ENCODE measurements around the gene XXYLT1.

XXYLT1 gene

GRCh38 chr3:195209083-195209846 is 61.7 kb downstream of the XXYLT1 start:
- DNase-seq (ENCODE audit: low read depth in 1 of 2, low spot score in 1 of 2) = no peak

DNA sequence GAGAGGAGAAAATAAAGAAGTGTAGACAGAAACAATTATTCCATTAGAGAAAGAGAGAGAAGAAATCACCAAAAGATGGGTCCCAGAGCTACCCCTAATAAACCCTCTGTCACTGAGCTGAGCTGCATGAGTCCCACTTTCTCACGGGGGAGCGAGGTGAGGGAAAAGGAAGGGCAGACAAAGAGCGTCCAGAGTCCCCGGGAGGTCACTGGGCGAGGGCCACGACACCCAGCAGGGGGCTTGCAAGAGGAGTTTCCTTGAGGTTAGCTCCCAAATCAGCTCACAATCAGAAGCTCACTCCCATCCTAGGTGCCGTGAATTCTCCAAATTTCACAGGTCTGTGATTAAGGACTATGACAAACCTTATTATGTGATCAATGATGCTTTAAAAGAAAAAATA is 62.3 kb downstream of the XXYLT1 start:
- DNase-seq (ENCODE audit: low read depth in 1 of 2, low spot score in 1 of 2) = no peak

DNA sequence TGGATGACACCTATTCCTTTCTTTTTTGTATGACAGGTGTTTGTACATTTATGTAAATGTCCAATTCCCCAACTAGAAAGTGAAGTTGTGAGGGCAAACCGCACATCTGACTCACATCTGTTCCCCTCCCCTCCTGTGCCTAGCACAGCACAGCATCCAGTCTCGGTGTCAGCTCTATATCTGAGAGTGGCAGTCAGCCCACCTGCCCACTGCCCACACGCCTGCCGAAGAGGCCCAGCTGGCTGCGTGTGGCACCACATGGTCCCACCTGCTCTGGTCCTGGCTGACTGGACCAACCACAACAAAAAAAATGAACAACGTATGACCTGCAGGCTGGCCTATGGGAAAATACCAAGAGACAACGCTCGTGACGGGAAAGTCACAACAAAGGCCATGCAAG is 62.8 kb downstream of the XXYLT1 start:
- no peak for DNase-seq (ENCODE audit: low read depth in 1 of 2, low spot score in 1 of 2)

GRCh38 chr3:195207731-195208130 is 63.2 kb downstream of the XXYLT1 start:
- no peak for DNase-seq (ENCODE audit: low read depth in 1 of 2, low spot score in 1 of 2)

DNA sequence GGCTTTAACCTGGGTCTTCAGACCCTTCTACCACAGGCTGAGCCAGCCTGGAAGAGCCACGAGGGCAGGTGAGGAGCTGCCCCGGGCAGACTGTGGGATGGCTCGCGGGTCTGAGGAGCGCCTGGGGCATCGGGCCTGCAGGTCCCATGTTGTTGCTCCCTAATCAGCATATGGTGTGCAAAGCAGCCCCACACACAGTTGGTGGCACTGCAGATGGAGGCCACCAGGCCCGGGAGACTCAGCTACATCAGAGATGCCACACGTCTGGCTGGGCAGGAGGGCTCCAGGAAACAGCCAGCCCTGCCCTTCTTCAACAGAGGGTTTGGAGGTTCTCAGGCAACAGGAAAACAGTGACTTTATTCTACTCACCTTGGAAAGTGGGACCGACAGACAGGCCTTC is 63.9 kb downstream of the XXYLT1 start:
- DNase-seq (ENCODE audit: low read depth in 1 of 2, low spot score in 1 of 2) = no peak

DNA sequence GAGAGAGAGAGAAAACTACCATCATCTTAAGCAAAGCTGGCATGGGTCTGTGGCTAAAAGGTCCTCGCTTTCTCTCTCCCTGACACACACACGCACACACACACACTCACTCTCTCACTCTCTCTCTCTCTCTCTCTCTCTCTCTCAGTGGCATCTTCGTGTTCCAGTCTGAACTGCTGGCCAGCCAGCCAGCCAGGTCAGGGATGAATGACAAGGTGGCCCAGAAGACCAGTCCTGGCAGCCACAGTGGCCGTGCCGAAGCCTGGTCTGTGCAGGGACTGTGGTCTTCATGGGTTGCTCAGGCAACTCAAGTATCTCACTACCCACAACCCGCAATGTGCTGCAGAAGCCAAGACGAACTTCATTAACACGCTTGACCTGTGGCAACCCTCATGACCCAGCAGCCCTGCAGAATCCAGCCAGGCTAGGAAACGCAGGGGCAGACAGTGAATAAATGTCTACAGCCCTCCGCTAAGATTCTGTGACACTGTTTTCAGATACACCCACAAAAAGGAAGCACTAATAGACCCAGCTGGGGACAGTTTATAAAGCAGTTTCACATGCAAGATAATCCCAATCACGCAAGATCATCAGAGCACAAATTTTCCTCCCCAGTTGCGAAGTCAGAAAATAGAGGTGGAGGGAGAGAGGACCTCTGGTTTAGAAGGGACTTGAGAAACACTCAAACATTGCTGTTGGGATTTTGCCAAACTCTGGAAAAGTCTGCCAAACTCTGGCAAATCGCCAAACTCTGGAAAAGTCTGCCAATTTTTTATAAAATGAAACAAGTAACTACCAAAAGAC is 66.4 kb downstream of the XXYLT1 start:
- DNase-seq (ENCODE audit: low read depth in 1 of 2, low spot score in 1 of 2) = no peak

DNA sequence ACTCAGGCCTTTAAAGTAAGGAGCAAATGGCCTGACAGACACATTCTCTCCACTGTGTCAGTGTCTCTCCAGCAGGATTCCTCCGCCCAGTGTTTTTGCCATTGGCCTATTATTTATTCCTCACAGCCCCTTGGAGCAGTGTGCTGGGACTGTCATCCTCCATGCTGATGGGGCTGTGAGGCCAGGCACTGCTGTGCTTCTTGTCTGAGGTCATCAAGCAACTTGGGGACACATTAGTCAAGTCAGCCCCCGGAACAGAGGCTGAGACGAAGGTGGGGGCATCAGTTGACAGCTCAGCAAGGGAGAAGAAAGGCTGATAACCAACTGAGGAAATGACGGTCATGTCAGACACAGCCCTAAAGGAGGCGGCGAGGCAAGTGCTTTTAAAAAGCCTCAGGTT is 67.4 kb downstream of the XXYLT1 start:
- no peak for DNase-seq (ENCODE audit: low read depth in 1 of 2, low spot score in 1 of 2)

DNA sequence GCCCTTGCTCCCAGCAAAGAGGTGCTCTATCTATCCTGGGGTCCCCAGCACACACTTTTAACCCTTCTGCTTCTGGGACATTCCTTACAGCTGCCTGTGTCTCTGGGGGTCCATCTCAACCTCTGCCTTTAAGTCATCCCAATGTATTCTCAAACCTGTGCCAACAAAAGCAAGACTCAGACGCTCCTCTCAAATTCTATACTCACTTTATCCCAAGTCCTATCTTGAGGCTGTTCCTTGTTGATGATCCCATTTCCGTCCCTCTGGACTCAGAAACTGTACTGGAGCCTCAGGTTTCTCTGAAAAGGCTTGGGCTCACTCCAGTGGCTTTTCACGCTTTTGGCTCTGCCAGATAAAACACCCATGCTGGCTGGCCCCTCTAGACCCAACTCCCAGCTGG is 69.7 kb downstream of the XXYLT1 start:
- DNase-seq (ENCODE audit: low read depth in 1 of 2, low spot score in 1 of 2) = no peak

DNA sequence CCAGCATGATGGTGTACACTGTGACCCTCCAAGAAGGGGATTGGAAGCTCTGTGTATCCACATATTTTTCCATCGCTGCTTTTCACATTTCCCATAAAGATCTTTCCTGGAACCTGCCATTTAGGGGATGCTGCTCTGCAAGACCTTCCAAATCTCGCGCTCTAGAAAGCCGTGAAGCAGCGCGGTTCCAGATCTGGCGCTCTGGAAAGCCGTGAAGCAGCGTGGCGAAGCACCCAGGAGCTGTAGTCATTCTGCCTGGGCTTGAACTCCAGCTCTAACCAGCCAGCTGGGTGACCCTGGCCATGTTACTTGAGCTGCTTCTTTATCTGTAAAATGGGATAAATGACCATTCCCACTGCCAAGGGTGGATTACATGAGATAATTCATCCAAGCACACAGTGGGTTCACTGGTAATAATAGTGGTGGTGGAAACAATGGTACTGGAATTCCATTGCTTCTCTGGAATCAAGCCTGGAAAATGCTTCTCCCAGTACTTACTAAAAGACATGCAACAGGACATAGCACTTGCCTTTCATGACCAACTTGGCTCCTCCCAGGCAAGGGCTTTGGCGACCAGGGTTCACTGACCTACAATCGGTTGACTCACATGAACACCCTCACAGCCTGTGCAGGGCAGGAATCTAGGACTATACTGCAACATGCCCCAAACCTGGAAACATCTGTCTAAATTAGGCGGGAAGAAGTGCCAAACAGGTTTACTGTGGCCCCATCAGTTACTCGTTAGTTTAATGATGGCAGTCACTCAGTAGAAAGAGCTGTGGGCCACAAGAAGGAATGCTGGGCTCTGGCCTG is 70.7 kb downstream of the XXYLT1 start:
- DNase-seq (ENCODE audit: low read depth in 1 of 2, low spot score in 1 of 2) = no peak

DNA sequence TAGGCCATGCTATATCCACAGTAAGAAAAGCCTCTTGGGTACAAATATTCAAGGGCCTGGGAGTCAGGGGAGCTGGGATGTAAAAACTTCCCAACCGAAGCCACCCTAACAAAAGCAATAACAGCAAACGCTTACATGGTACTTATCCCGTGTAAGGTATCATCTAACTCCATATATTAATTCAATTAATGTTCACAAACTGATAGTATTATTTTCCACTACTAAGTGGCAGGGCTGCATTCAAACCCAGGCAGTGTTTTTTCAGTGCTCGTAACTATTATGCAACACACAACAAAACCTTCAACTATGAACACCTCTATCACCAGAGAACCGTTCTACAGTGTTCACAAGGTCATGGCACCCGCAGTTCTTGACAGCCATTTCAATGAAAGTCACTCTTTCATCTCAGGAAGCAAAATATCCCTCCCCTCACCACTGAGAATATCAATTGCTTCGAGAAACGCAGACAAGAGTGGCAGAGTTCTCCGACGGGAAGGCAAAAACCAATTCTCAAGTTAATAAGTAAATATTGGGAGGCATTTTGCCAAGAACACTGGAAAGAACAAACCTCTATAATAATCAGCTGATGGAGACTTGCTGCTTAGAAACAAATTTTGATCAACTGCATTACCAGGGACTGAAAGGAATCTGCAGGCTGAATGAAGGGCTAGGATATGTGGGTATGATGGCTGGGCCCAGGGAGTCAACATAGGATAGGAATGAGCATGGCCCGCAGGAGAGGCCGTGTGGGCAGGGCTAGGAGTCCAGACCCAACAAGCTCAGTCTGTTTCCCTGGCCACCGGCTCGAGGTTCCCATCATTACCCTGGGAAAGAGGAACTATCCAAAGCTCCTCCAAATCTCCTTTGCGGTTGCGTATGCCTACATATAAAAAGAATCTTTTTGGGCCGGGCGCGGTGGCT is 72.3 kb downstream of the XXYLT1 start:
- DNase-seq (ENCODE audit: low read depth in 1 of 2, low spot score in 1 of 2) = no peak

DNA sequence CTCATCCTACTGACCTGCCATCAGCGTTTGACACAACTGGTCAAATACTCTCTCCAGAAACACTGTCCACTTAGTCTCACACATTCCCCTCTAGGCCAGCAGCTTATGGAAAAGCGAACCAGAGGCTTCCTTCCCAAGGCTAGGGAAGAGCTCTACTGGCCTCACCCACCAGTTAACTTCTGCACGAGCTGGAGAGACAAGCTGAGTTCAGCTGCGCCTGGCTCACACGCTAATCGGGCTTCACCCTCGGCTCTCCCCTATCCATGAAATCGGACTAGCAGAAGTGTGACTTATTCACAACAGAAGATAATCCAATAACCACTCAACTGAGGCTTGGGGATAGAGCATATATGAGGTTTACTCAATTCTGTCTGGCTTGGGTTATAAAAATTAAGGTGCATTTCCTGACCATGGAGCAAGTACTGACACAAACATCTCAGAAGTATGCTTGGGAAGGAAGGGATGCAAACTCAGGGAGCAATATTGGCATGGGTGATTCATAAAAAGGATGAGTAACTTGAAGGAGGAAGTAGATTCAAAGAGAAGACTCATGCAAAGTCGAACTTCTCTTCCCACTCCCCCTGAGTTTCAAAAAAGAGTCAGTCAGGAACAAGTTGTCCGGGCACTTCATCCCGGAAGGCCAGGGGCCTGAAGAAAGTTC is 73.1 kb downstream of the XXYLT1 start:
- DNase-seq (ENCODE audit: low read depth in 1 of 2, low spot score in 1 of 2) = no peak

GRCh38 chr3:195196266-195196665 is 74.7 kb downstream of the XXYLT1 start:
- DNase-seq (ENCODE audit: low read depth in 1 of 2, low spot score in 1 of 2) = no peak

- no peak for DNase-seq (ENCODE audit: low read depth in 1 of 2, low spot score in 1 of 2)
Measured at GRCh38 chr3:195195321-195196209, 75.4 kb downstream of the XXYLT1 start.

DNA sequence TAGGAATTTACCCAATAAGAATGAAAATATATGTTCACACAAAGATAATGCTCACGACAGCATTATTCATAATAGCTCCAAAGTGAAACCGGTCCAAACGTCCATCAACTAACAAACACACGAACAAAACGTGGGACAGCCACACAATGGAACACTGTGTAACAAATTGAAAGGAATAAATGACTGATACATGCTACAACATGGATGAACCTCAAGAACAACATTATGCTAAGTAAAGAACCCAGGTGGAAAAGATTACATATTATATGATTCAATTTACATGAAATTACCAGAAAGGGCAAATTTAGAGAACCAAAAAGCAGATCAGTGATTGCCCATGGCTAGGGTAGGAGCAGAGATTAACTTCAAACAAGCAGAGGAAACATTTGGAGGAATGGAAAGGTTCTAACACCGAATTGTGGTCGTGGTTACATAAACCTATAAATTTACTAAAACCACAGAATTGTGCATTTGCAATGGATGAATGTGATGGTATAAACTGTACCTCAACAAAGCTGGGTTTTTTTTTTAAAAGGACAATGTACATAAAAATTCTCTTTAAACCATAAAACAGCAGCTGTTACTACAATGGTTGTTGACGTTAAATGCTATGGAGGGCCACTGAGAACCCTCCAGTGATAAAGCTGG is 76.3 kb downstream of the XXYLT1 start:
- DNase-seq (ENCODE audit: low read depth in 1 of 2, low spot score in 1 of 2) = no peak

DNA sequence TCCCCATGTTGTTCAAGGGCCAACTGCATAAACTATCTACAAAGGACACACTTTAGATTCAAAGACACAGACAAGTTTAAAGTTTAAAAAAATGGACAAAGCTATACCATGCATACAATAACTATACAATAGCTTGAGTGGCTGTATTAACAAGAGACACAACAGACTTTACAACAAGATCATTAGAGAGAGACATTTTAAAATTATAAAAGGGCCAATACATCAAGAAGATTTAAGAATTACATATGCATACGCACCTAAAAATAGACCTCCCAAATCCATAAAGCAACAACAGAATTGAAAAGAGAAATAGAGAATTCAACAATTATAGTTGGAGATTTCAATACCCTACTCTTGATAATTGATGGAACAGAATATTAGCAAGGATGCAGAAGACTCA is 79.4 kb downstream of the XXYLT1 start:
- no peak for DNase-seq (ENCODE audit: low read depth in 1 of 2, low spot score in 1 of 2)

- no peak for DNase-seq (ENCODE audit: low read depth in 1 of 2, low spot score in 1 of 2)
Measured at GRCh38 chr3:195189821-195190220, 81.1 kb downstream of the XXYLT1 start.

DNA sequence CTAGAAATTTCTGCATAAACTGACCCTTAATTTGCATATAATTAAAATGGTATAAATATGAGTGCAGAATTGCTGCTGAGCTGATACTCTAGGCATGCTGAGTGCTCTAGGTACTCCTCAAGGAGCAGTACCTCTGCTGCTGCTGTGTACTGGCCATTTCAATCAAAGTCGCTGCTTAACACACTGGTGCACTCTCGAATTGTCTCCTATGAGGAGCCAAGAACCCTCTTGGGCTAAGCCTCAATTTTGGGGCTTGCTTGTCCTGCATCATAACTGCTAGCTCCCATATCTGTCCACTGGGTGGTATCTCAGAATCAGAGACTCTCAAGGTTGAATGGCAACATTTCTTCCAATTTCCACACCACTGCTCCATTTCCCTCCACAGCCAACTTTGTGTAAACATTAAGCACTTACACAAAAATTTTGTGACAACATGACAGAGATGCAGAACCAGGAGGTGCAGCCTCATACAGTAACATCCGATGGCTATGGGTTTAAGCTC is 82.5 kb downstream of the XXYLT1 start:
- DNase-seq (ENCODE audit: low read depth in 1 of 2, low spot score in 1 of 2) = no peak

DNA sequence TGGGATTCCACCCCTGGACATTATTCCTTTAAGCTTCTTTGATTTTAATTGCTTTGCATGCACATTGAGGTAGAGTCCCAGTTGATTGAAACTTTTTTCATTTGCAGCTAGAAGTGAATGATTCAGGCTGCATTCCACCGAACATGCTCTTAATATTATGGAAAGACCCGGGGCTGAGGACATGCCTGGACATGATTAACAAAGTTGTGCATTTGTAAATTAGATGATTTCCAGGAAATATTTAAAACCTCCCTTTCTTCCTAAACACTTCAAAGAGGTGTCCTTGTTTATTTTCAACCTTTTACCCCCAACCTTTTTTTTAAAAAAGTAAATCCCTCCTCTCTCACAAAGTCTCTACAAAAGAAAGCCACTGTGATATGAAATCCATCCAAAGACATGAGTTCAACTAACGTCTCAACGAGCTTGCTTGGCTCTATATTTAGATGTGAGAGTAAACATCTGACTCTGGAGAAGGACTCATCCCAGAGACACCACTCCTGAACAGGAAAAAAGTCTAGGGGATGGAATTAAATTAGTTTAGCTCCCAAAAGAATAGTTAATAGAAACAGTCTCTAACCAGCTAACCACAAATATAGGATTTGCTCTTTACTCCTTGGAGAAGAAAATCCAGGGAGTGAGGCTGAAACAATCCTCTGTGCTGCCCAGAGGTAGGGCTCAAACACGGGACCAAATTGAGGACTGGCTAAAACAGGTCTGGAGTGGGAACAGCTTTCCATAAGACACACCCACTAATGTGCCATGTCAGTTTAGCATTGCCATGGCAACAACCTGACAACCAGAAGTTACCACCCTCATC is 83.1 kb downstream of the XXYLT1 start:
- no peak for DNase-seq (ENCODE audit: low read depth in 1 of 2, low spot score in 1 of 2)

All from stimulated activated CD4-positive, alpha-beta T cell treated with anti-CD3 and anti-CD28 coated beads, Interleukin-15, amount 100 ng/mL, for 1 hour (primary cell).